GM19467 (cell line): Measurements from ENCODE around the gene NPIPB9.
"Not testable (repeated sequence)": the region's sequence is repeated elsewhere in the genome, so short reads cannot be mapped to it uniquely, and the experiment has no call there.

Experiments used
- ATAC-seq: cut with Tn5 transposase; IDR thresholded peaks from one replicate; pipeline ENCODE4 v1.9.1; 2021; ENCODE audit warnings: mild to moderate bottlenecking, moderate library complexity; ENCODE audit not compliant: unreplicated experiment

The NPIPB9 gene

GRCh38 chr16:28751487-28751886 is at the start of gene NPIPB9:
Gene NPIPB9, plus strand, starts transcription at chr16:28751787.
- not testable (repeated sequence) for ATAC-seq

- not testable (repeated sequence) for ATAC-seq
These were observed 47.3 kb upstream of the NPIPB9 start for GRCh38 chr16:28704246-28704645.

GRCh38 chr16:28711220-28712083 is 40.1 kb upstream of the NPIPB9 start, which contains the start of gene EIF3C:
Gene EIF3C, plus strand, starts transcription at chr16:28711464. Its CDS starts 223 bp downstream, at chr16:28711687.
- peak; percentile 94 for ATAC-seq

GRCh38 chr16:28722852-28723650 is 28.5 kb upstream of the NPIPB9 start:
- ATAC-seq, result not testable (repeated sequence)

GRCh38 chr16:28731253-28731652 is 20.3 kb upstream of the NPIPB9 start:
- not testable (repeated sequence) for ATAC-seq

GRCh38 chr16:28732455-28733124 is 19.0 kb upstream of the NPIPB9 start:
- not testable (repeated sequence) for ATAC-seq

GRCh38 chr16:28739787-28740186 is 11.8 kb upstream of the NPIPB9 start:
- not testable (repeated sequence) for ATAC-seq

GRCh38 chr16:28740631-28741030 is 11.0 kb upstream of the NPIPB9 start:
- not testable (repeated sequence) for ATAC-seq

GRCh38 chr16:28741295-28741694 is 10.3 kb upstream of the NPIPB9 start:
- not testable (repeated sequence) for ATAC-seq

GRCh38 chr16:28746618-28747350 is 4.8 kb upstream of the NPIPB9 start:
- not testable (repeated sequence) for ATAC-seq

GRCh38 chr16:28749997-28750465 is 1.6 kb upstream of the NPIPB9 start:
- ATAC-seq, result peak; percentile 95

GRCh38 chr16:28750469-28751067 is 1.0 kb upstream of the NPIPB9 start:
- ATAC-seq, result not testable (repeated sequence)

GRCh38 chr16:28781697-28782096 is 30.1 kb downstream of the NPIPB9 start:
- ATAC-seq, result not testable (repeated sequence)

GRCh38 chr16:28782357-28782756 is 30.8 kb downstream of the NPIPB9 start:
- ATAC-seq, result not testable (repeated sequence)

GRCh38 chr16:28802235-28803019 is 50.8 kb downstream of the NPIPB9 start:
- not testable (repeated sequence) for ATAC-seq

GRCh38 chr16:28807445-28808120 is 56.0 kb downstream of the NPIPB9 start:
- ATAC-seq, result not testable (repeated sequence)

- no peak for ATAC-seq
These were observed 68.4 kb downstream of the NPIPB9 start for GRCh38 chr16:28820016-28820415.

GRCh38 chr16:28820546-28820945 is 69.0 kb downstream of the NPIPB9 start:
- not testable (repeated sequence) for ATAC-seq
